PC-9 (cell line): ENCODE measurements around the gene COL4A2. TPM values are rescaled to one million over a fixed set of nuclear protein-coding genes. Genes with fewer than 3 reads are reported as not detected.

ENCODE experiments used
- BruUV-seq: library from RNA; stranded (reverse); fragments of 400-500 nt; replicated peaks from 2 replicates; lab custom pipeline; 2021; lab: Mats Ljungman, UMichigan
- CTCF ChIA-PET: fragments of 300-600 bp; sonication (Branson Sonifier 250); formaldehyde crosslinking; loops from one replicate; lab custom pipeline; 2022; ENCODE audit warnings: antibody characterized with exemption; lab: Charles Lee
- POLR2A ChIA-PET: fragments of 300-600 bp; sonication (Branson Sonifier 250); formaldehyde crosslinking; loops from one replicate; lab custom pipeline; 2022; ENCODE audit warnings: antibody characterized with exemption; ENCODE audit not compliant: unreplicated experiment; lab: Charles Lee
- DNase-seq, 2 experiments: peaks; one replicate each; pipeline versions ENCODE4 v3.0.0 to v3.0.0-alpha.2; 2015 to 2022; ENCODE audit warnings: mixed read lengths in 1 of 2
- H2AFZ ChIP-seq: fragments of 200-600 bp; sonication (generic); 2 replicates; pipeline ENCODE4 v1.8.1; 2017; ENCODE audit warnings: antibody characterized with exemption
- H3F3A ChIP-seq: fragments of 200-600 bp; sonication (generic); 2 replicates; pipeline ENCODE4 v1.8.1; 2017; ENCODE audit warnings: antibody characterized with exemption, mild to moderate bottlenecking, low read depth; ENCODE audit not compliant: insufficient read depth
- H3K27ac ChIP-seq: fragments of 200-600 bp; sonication (generic); 2 replicates; pipeline ENCODE4 v1.6.1; 2016; ENCODE audit warnings: mixed run types
- H3K27me3 ChIP-seq: fragments of 200-600 bp; sonication (generic); 2 replicates; pipeline ENCODE4 v1.6.1; 2016; ENCODE audit warnings: low read depth, mixed run types; ENCODE audit not compliant: insufficient read depth
- H3K36me3 ChIP-seq: fragments of 200-600 bp; sonication (generic); 2 replicates; pipeline ENCODE4 v1.6.1; 2016; ENCODE audit warnings: low read depth, mixed run types
- H3K4me1 ChIP-seq: fragments of 200-600 bp; sonication (generic); replicated peaks from 2 replicates; pipeline ENCODE4 v1.6.1; 2016; ENCODE audit warnings: mixed run types; ENCODE audit not compliant: insufficient read depth
- H3K4me2 ChIP-seq: fragments of 200-600 bp; sonication (generic); 2 replicates; pipeline ENCODE4 v1.6.1; 2017; ENCODE audit warnings: mixed run types
- H3K4me3 ChIP-seq: fragments of 200-600 bp; sonication (generic); 2 replicates; pipeline ENCODE4 v1.6.1; 2016; ENCODE audit warnings: mixed run types
- H3K79me2 ChIP-seq: fragments of 200-600 bp; sonication (generic); 2 replicates; pipeline ENCODE4 v1.6.1; 2017; ENCODE audit warnings: low read depth, mixed run types
- H3K9me2 ChIP-seq: fragments of 200-600 bp; sonication (generic); 2 replicates; pipeline ENCODE4 v1.8.1; 2017; ENCODE audit warnings: mild to moderate bottlenecking; ENCODE audit not compliant: insufficient read depth
- H3K9me3 ChIP-seq: fragments of 200-600 bp; sonication (generic); 2 replicates; pipeline ENCODE4 v1.8.1; 2016; ENCODE audit warnings: low read depth; ENCODE audit not compliant: insufficient read depth
- H4K20me1 ChIP-seq: fragments of 200-600 bp; sonication (generic); 2 replicates; pipeline ENCODE4 v1.8.1; 2017; ENCODE audit not compliant: insufficient read depth
- EZH2 ChIP-seq: fragments of 200-600 bp; sonication (generic); IDR thresholded peaks from 2 replicates; pipeline ENCODE4 v1.8.0; 2017; ENCODE audit warnings: antibody characterized with exemption, low read depth
- intact Hi-C: fragments of 100-400 bp; cut with micrococcal nuclease; formaldehyde crosslinking; loops from one replicate; pipeline ENCODE4 v1.10.0; 2022; ENCODE audit not compliant: unreplicated experiment
- total RNA-seq: library from RNA; stranded (reverse); gene quantifications from 2 replicates; pipeline ENCODE4 v1.2.3, GENCODE V29; 2021
- TF ChIP-seq, protein P1 (sequence below): fragments of 200-600 bp; sonication (generic); conservative IDR thresholded peaks from 2 replicates; pipeline ENCODE4 v1.6.1; 2017; ENCODE audit warnings: mixed run types, antibody characterized with exemption, mild to moderate bottlenecking, moderate library complexity

Gene COL4A2
- total RNA-seq, 1 experiment from 2014 or later = 1.2 TPM

DNA sequence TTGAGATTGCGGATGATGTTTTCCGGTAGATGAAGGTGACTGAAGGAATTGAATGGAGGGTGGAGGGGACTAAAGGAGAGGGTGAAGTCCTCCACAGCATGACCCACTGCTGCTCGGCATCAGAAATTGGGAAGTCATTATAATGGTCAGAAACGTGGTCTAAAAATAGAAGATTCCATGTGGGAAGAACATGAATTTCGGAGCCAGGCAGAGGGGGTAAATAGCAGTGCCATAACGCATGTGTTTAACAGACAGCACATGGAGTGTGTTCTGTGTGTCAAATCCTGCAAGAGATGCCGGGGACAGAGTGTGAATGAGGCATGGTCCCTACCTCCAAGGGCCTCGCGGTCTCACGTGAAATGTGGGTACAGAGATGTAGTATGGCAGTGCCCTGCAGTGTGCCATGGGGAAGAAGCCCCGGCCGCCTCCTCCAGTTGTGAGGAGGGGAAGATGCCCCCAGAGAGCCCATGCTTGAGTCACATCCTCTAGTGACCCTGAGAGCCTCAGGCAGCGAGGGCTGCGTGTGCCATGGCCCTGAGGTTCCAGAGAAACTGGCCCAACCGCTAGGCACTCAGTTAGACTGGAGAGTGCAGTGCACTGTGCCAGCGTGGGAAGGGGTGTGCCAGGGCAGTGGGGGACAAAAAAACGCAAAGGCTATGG, 106.1 kb downstream of the COL4A2 start:
- no peak for DNase-seq
- H3K36me3 ChIP-seq = no peaks in the 10 kb centered on the region
- peaks cover 19% of the 10 kb centered on the region for H3K4me1 ChIP-seq
- intact Hi-C loops = loop anchor here (10.0 kb wide), 1 partner anchor 278 kb away; no protein-coding TSS in a partner anchor
- CTCF ChIA-PET = no interaction called here
- H3F3A ChIP-seq = peaks cover 19% of the 10 kb centered on the region; the same call in 1 of the 2 replicates
- peak overlapping the region; percentile 71; the same call in 1 of the 2 replicates for H3K27ac ChIP-seq
- TF ChIP-seq, protein P1, sequence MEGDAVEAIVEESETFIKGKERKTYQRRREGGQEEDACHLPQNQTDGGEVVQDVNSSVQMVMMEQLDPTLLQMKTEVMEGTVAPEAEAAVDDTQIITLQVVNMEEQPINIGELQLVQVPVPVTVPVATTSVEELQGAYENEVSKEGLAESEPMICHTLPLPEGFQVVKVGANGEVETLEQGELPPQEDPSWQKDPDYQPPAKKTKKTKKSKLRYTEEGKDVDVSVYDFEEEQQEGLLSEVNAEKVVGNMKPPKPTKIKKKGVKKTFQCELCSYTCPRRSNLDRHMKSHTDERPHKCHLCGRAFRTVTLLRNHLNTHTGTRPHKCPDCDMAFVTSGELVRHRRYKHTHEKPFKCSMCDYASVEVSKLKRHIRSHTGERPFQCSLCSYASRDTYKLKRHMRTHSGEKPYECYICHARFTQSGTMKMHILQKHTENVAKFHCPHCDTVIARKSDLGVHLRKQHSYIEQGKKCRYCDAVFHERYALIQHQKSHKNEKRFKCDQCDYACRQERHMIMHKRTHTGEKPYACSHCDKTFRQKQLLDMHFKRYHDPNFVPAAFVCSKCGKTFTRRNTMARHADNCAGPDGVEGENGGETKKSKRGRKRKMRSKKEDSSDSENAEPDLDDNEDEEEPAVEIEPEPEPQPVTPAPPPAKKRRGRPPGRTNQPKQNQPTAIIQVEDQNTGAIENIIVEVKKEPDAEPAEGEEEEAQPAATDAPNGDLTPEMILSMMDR = no peak
- no peak for TF ChIP-seq EZH2
- no peaks in the 10 kb centered on the region for H3K9me2 ChIP-seq
- no TSS peak for BruUV-seq
- no peaks in the 10 kb centered on the region for H3K79me2 ChIP-seq
- no peaks in the 10 kb centered on the region for H4K20me1 ChIP-seq
- no peak overlapping the region for H3K4me2 ChIP-seq
- no peak overlapping the region; the same call in 1 of the 2 replicates for H2AFZ ChIP-seq
- no peaks in the 10 kb centered on the region for H3K9me3 ChIP-seq
- POLR2A ChIA-PET = no interaction called here
- H3K27me3 ChIP-seq = no peaks in the 10 kb centered on the region
- no peak overlapping the region for H3K4me3 ChIP-seq

DNA sequence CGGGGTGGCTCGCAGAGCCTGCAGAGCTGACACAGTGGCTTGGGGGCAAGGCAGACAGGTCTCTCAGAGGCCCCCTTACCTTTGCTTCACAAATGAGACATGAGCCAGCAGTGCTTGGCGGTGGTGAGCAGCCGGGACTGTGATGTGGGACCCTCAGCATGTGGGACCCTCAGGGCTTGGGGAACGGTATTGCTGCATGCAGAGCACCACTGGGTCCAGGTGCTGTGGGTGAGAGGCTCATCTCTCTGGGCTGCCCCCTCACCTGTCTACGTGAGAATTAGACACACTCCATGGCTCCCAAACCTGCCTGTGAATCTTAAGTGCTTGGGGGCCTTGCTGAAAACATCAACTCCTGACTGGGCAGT, 106.6 kb downstream of the COL4A2 start:
- no peak overlapping the region for H3K4me3 ChIP-seq
- H3K9me3 ChIP-seq = no peaks in the 10 kb centered on the region
- no peaks in the 10 kb centered on the region for H3K36me3 ChIP-seq
- H3K27ac ChIP-seq = no peak overlapping the region
- TF ChIP-seq, protein P1 = no peak
- no peak for TF ChIP-seq EZH2
- H2AFZ ChIP-seq = no peak overlapping the region
- H3K9me2 ChIP-seq = no peaks in the 10 kb centered on the region
- CTCF ChIA-PET = no interaction called here
- peaks cover 19% of the 10 kb centered on the region; the same call in 1 of the 2 replicates for H3F3A ChIP-seq
- POLR2A ChIA-PET = no interaction called here
- H3K79me2 ChIP-seq = no peaks in the 10 kb centered on the region
- BruUV-seq = no TSS peak
- no peaks in the 10 kb centered on the region for H3K27me3 ChIP-seq
- H3K4me1 ChIP-seq = peaks cover 19% of the 10 kb centered on the region
- intact Hi-C loops = loop anchor here (10.0 kb wide), 1 partner anchor 279 kb away; no protein-coding TSS in a partner anchor
- H4K20me1 ChIP-seq = no peaks in the 10 kb centered on the region
- no peak for DNase-seq
- H3K4me2 ChIP-seq = no peak overlapping the region

DNA sequence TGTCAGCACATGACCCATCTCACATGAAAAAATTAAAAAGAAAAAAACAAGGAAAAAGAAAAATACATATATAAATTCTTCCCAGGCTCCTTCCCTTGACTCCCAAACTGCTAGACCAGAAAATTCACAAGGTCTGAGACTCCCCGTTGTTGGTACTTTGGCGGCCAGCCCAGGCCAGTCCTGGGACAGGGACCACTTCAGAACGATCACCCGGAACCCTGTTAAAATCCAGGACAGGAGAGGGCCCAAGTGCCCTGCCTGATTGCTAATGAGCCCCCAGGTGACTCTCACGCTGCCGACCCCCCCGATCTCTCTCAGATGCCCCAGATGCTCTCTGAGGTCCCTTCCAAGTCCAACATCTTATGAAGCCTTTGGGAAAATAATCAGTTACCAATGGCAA, 107.2 kb downstream of the COL4A2 start:
- H3K9me2 ChIP-seq = no peaks in the 10 kb centered on the region
- BruUV-seq = no TSS peak
- H3F3A ChIP-seq = peaks cover 19% of the 10 kb centered on the region; the same call in 1 of the 2 replicates
- ChIA-PET CTCF (no interaction called here), POLR2A (no interaction called here)
- H3K9me3 ChIP-seq = no peaks in the 10 kb centered on the region
- H3K4me1 ChIP-seq = peaks cover 19% of the 10 kb centered on the region
- no peaks in the 10 kb centered on the region for H3K36me3 ChIP-seq
- intact Hi-C loops = loop anchor here (10.0 kb wide), 1 partner anchor 279 kb away; no protein-coding TSS in a partner anchor
- no peak overlapping the region for H3K27ac ChIP-seq
- H2AFZ ChIP-seq = no peak overlapping the region
- no peak for TF ChIP-seq EZH2
- TF ChIP-seq, protein P1 = no peak
- no peak overlapping the region for H3K4me2 ChIP-seq
- H3K79me2 ChIP-seq = no peaks in the 10 kb centered on the region
- no peak overlapping the region for H3K4me3 ChIP-seq
- no peak for DNase-seq
- H3K27me3 ChIP-seq = no peaks in the 10 kb centered on the region
- H4K20me1 ChIP-seq = no peaks in the 10 kb centered on the region
